A549 (cell line): ENCODE measurements around the gene KRTAP20-2.

Experiments used
- CHD2 ChIP-seq: fragments of 150-350 bp; IDR thresholded peaks from 2 replicates; pipeline ENCODE4 v1.6.1; 2014; ENCODE audit warnings: low read length; ENCODE audit not compliant: partially characterized antibody
- CHD4 ChIP-seq: fragments of 200-600 bp; sonication (generic); IDR thresholded peaks from 2 replicates; pipeline ENCODE4 v1.6.1; 2016; ENCODE audit warnings: antibody characterized with exemption, mild to moderate bottlenecking, borderline replicate concordance
- ELK1 ChIP-seq: fragments of 150-350 bp; IDR thresholded peaks from 2 replicates; pipeline ENCODE4 v1.6.1; 2014; ENCODE audit warnings: low read depth, mild to moderate bottlenecking, low read length
- ESRRA ChIP-seq: fragments of 150-350 bp; IDR thresholded peaks from 2 replicates; pipeline ENCODE4 v1.6.1; 2014; ENCODE audit warnings: mild to moderate bottlenecking, low read length, borderline replicate concordance
- FOSB ChIP-seq: fragments of 250-450 bp; sonication (Bioruptor Pico); IDR thresholded peaks from 2 replicates; pipeline ENCODE4 v1.5.0; 2020; ENCODE audit warnings: mild to moderate bottlenecking, moderate library complexity
- FOSL2 ChIP-seq, 2 experiments: fragments of 450-650 bp in 1 of 2; fragments of >200 bp in 1 of 2; sonication (Bioruptor Twin) in 1 of 2; formaldehyde crosslinking; IDR thresholded peaks; 2 replicates each; pipeline versions ENCODE4 v1.5.0 to v1.6.1; 2016 to 2020; ENCODE audit warnings: mild to moderate bottlenecking in 1 of 2, moderate library complexity in 1 of 2
- JUN ChIP-seq, 2 experiments: fragments of >200 bp; sonication (Bioruptor Twin); formaldehyde crosslinking; IDR thresholded peaks; 2 replicates in 1 of 2; 3 replicates in 1 of 2; pipeline ENCODE4 v1.6.1; 2016 to 2017
- MAX ChIP-seq: IDR thresholded peaks from 2 replicates; pipeline ENCODE4 v1.6.1; 2012
- MYC ChIP-seq: IDR thresholded peaks from 2 replicates; pipeline ENCODE4 v1.6.1; 2012; ENCODE audit warnings: mild to moderate bottlenecking, inconsistent platforms, low read length, improper control_type of control experiment, borderline replicate concordance
- POLR2A ChIP-seq: IDR thresholded peaks from 2 replicates; pipeline ENCODE4 v1.6.1; 2012; ENCODE audit warnings: mild to moderate bottlenecking, low read length
- RAD21 ChIP-seq, 2 experiments: fragments of >200 bp in 1 of 2; sonication (Bioruptor Twin) in 1 of 2; formaldehyde crosslinking in 1 of 2; IDR thresholded peaks in 1 of 2; conservative IDR thresholded peaks in 1 of 2; 2 replicates in 1 of 2; 3 replicates in 1 of 2; pipeline ENCODE4 v1.6.1; 2012 to 2018; ENCODE audit warnings: inconsistent platforms in 1 of 2
- TF ChIP-seq, protein P1 (sequence below): fragments of >200 bp; sonication (Bioruptor Twin); formaldehyde crosslinking; IDR thresholded peaks from 3 replicates; pipeline ENCODE4 v1.5.1; 2016
- TF ChIP-seq, protein P2 (sequence below): fragments of 450-650 bp; IDR thresholded peaks from 2 replicates; pipeline ENCODE4 v1.6.1; 2014; ENCODE audit warnings: antibody characterized with exemption
- TF ChIP-seq, protein P3 (sequence below): fragments of 200-600 bp; sonication (generic); IDR thresholded peaks from 2 replicates; pipeline ENCODE4 v1.6.1; 2016; ENCODE audit warnings: antibody characterized with exemption, mild to moderate bottlenecking, moderate library complexity

DNA sequence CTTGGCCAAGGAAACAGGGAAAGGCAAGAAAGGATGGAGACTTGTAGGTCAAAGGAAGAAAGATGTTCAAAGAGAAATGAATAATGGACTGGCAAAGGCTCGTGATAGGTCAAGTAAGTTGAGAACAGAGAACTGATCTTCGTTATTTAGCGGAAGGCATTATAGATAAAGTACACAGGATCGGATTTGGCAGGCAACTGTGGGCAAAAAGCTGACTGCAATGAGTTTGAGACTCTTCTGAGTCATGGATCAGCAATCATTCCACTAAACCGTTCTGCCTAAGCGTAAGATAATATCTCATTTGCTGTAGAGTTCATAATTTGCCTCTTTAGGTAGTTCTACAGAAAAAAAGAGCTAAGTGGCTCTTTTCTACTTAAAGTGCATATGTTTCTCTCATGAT, 49.5 kb downstream of the KRTAP20-2 start:
- TF ChIP-seq, protein P1, sequence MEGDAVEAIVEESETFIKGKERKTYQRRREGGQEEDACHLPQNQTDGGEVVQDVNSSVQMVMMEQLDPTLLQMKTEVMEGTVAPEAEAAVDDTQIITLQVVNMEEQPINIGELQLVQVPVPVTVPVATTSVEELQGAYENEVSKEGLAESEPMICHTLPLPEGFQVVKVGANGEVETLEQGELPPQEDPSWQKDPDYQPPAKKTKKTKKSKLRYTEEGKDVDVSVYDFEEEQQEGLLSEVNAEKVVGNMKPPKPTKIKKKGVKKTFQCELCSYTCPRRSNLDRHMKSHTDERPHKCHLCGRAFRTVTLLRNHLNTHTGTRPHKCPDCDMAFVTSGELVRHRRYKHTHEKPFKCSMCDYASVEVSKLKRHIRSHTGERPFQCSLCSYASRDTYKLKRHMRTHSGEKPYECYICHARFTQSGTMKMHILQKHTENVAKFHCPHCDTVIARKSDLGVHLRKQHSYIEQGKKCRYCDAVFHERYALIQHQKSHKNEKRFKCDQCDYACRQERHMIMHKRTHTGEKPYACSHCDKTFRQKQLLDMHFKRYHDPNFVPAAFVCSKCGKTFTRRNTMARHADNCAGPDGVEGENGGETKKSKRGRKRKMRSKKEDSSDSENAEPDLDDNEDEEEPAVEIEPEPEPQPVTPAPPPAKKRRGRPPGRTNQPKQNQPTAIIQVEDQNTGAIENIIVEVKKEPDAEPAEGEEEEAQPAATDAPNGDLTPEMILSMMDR: no peak
- TF ChIP-seq FOSL2 (IDR thresholded peaks at IDR 0.05) (no peak), FOSL2 (CRISPR knock-in tag; IDR thresholded peaks at IDR 0.05) (no peak), CHD2 (no peak), MYC (no peak), ESRRA (no peak), JUN (IDR thresholded peaks at IDR 0.05) (no peak), POLR2A (no peak), CHD4 (no peak), MAX (no peak), RAD21 (conservative IDR thresholded peaks at IDR 0.05 in 1 of 2, IDR thresholded peaks at IDR 0.05 in 1 of 2) (no peak), ELK1 (no peak), FOSB (CRISPR knock-in tag) (no peak)
- TF ChIP-seq, protein P2, sequence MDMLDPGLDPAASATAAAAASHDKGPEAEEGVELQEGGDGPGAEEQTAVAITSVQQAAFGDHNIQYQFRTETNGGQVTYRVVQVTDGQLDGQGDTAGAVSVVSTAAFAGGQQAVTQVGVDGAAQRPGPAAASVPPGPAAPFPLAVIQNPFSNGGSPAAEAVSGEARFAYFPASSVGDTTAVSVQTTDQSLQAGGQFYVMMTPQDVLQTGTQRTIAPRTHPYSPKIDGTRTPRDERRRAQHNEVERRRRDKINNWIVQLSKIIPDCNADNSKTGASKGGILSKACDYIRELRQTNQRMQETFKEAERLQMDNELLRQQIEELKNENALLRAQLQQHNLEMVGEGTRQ: no peak
- TF ChIP-seq, protein P3, sequence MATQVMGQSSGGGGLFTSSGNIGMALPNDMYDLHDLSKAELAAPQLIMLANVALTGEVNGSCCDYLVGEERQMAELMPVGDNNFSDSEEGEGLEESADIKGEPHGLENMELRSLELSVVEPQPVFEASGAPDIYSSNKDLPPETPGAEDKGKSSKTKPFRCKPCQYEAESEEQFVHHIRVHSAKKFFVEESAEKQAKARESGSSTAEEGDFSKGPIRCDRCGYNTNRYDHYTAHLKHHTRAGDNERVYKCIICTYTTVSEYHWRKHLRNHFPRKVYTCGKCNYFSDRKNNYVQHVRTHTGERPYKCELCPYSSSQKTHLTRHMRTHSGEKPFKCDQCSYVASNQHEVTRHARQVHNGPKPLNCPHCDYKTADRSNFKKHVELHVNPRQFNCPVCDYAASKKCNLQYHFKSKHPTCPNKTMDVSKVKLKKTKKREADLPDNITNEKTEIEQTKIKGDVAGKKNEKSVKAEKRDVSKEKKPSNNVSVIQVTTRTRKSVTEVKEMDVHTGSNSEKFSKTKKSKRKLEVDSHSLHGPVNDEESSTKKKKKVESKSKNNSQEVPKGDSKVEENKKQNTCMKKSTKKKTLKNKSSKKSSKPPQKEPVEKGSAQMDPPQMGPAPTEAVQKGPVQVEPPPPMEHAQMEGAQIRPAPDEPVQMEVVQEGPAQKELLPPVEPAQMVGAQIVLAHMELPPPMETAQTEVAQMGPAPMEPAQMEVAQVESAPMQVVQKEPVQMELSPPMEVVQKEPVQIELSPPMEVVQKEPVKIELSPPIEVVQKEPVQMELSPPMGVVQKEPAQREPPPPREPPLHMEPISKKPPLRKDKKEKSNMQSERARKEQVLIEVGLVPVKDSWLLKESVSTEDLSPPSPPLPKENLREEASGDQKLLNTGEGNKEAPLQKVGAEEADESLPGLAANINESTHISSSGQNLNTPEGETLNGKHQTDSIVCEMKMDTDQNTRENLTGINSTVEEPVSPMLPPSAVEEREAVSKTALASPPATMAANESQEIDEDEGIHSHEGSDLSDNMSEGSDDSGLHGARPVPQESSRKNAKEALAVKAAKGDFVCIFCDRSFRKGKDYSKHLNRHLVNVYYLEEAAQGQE: no peak
